Measurements from ENCODE around the gene SUSD1. TPM values are rescaled to one million over a fixed set of nuclear protein-coding genes. Genes with fewer than 3 reads are reported as not detected.

SUSD1 gene
- total and polyA plus RNA-seq, 4 donors: 1.2 to 19.0 (median 3.2) TPM

GRCh38 chr9:112224401-112225289, 49.5 kb upstream of the SUSD1 start:
- H3K27ac ChIP-seq (ENCODE audit: low read depth in 1 of 2, low read length in 2 of 2): no peak overlapping the region
- H3K36me3 ChIP-seq (ENCODE audit: control insufficient read depth in 4 of 4, insufficient read depth in 3 of 4, low read depth in 1 of 4, low read length in 3 of 4): peaks cover 10 to 41% (median 32%) of the 10 kb centered on the region in 4 donors

More at GRCh38 chr9:112224401-112225289, 49.5 kb upstream of the SUSD1 start:
- WGBS: 93% methylated on average over 4 of the region's 4 CpGs
- Histone ChIP-seq H3K9ac (ENCODE audit: low read depth in 1 of 2, low read length in 2 of 2) (no peak overlapping the region), H3K4me1 (ENCODE audit: control insufficient read depth in 4 of 4, insufficient read depth in 4 of 4, low read length in 3 of 4) (no peaks in the 10 kb centered on the region), H3K27me3 (ENCODE audit: control insufficient read depth in 4 of 4, insufficient read depth in 4 of 4, low read length in 3 of 4) (no peaks in the 10 kb centered on the region), H3K9me3 (ENCODE audit: control insufficient read depth in 4 of 4, low read length in 3 of 4) (no peaks in the 10 kb centered on the region), H3K4me3 (ENCODE audit: low read depth in 1 of 3, low read length in 3 of 3) (no peak overlapping the region)
- TF ChIP-seq JUND (IDR thresholded peaks at IDR 0.05) (no peak), FOXA2 (IDR thresholded peaks at IDR 0.05) (no peak), ATF3 (IDR thresholded peaks at IDR 0.05) (no peak), NR2F2 (IDR thresholded peaks at IDR 0.05) (no peak), GABPA (IDR thresholded peaks at IDR 0.05 in 1 of 2, conservative IDR thresholded peaks at IDR 0.05 in 1 of 2) (no peak), TAF1 (conservative IDR thresholded peaks at IDR 0.05) (no peak), EGR1 (IDR thresholded peaks at IDR 0.05; ENCODE audit: low read depth in 2 of 2) (no peak), ZBTB33 (IDR thresholded peaks at IDR 0.05) (no peak), HNF4G (IDR thresholded peaks at IDR 0.05) (no peak), HNF4A (conservative IDR thresholded peaks at IDR 0.05) (no peak), YY1 (IDR thresholded peaks at IDR 0.05) (no peak), RXRA (IDR thresholded peaks at IDR 0.05) (no peak), RAD21 (IDR thresholded peaks at IDR 0.05) (no peak), CTCF (IDR thresholded peaks at IDR 0.05; ENCODE audit: low read depth, low read length, missing input control) (no peak), REST (IDR thresholded peaks at IDR 0.05) (no peak), MAX (IDR thresholded peaks at IDR 0.05) (no peak)
- no peak for DNase-seq (ENCODE audit: low spot score)

All from liver (tissue), 9 donors.